OCI-LY1 (cell line): ENCODE results near the gene CACNA2D1.

Source experiments
- H2AFZ ChIP-seq: fragments of 200-600 bp; sonication (generic), shearing (Covaris generic); 2 replicates; pipeline ENCODE4 v1.6.0; 2014; ENCODE audit warnings: antibody characterized with exemption, mild to moderate bottlenecking, low read length
- H3F3A ChIP-seq: fragments of 200-600 bp; sonication (generic), shearing (Covaris generic); 2 replicates; pipeline ENCODE4 v1.6.0; 2014; ENCODE audit warnings: mild to moderate bottlenecking, antibody characterized with exemption, low read length, moderate library complexity; ENCODE audit not compliant: insufficient read depth
- H3K27ac ChIP-seq: fragments of 200-600 bp; sonication (generic); 2 replicates; pipeline ENCODE4 v1.5.1; 2014; ENCODE audit warnings: low read length, mixed run types, mild to moderate bottlenecking, low read depth; ENCODE audit not compliant: poor library complexity, severe bottlenecking
- H3K27me3 ChIP-seq: fragments of 200-600 bp; sonication (generic); 2 replicates; pipeline ENCODE4 v1.6.0; 2014; ENCODE audit warnings: antibody characterized with exemption, mild to moderate bottlenecking, low read length, moderate library complexity; ENCODE audit not compliant: insufficient read depth
- H3K36me3 ChIP-seq: fragments of 200-600 bp; sonication (generic); 2 replicates; pipeline ENCODE4 v1.6.1; 2014; ENCODE audit warnings: mild to moderate bottlenecking, antibody characterized with exemption, low read length, moderate library complexity, mixed read lengths; ENCODE audit not compliant: insufficient read depth
- H3K4me1 ChIP-seq: fragments of 200-600 bp; sonication (generic); 2 replicates; pipeline ENCODE4 v1.5.1; 2014; ENCODE audit warnings: mild to moderate bottlenecking, low read length, moderate library complexity; ENCODE audit not compliant: insufficient read depth, severe bottlenecking
- H3K4me2 ChIP-seq: fragments of 200-600 bp; sonication (generic), shearing (Covaris generic); 2 replicates; pipeline ENCODE4 v1.6.1; 2014; ENCODE audit warnings: low read length
- H3K4me3 ChIP-seq: fragments of 200-600 bp; sonication (generic); 2 replicates; pipeline ENCODE4 v1.5.1; 2014; ENCODE audit warnings: low read length, low read depth, mild to moderate bottlenecking, mixed read lengths; ENCODE audit not compliant: poor library complexity, severe bottlenecking
- H3K79me2 ChIP-seq: fragments of 200-600 bp; shearing (Covaris generic); 2 replicates; pipeline ENCODE4 v1.6.1; 2016; ENCODE audit warnings: mixed run types, low read length, mixed read lengths; ENCODE audit not compliant: insufficient read depth
- H3K9ac ChIP-seq: fragments of 200-600 bp; sonication (generic), shearing (Covaris generic); 2 replicates; pipeline ENCODE4 v1.6.1; 2014; ENCODE audit warnings: mild to moderate bottlenecking, low read length, mixed read lengths
- H3K9me2 ChIP-seq: fragments of 200-600 bp; sonication (generic), shearing (Covaris generic); 2 replicates; pipeline ENCODE4 v1.6.1; 2014; ENCODE audit warnings: low read depth, mild to moderate bottlenecking, low read length, mixed read lengths
- H3K9me3 ChIP-seq: fragments of 200-600 bp; shearing (Covaris generic); 2 replicates; pipeline ENCODE4 v1.6.1; 2014; ENCODE audit warnings: low read length, mixed read lengths
- H4K20me1 ChIP-seq: fragments of 200-600 bp; sonication (generic), shearing (Covaris generic); 2 replicates; pipeline ENCODE4 v1.6.0; 2016; ENCODE audit warnings: mild to moderate bottlenecking, low read length; ENCODE audit not compliant: insufficient read depth
- CTCF ChIP-seq: fragments of 200-600 bp; sonication (generic), shearing (Covaris generic); IDR thresholded peaks from 2 replicates; pipeline ENCODE4 v1.5.1; 2017; ENCODE audit warnings: mild to moderate bottlenecking, antibody characterized with exemption, low read length, moderate library complexity, mixed read lengths
- EZH2 ChIP-seq: fragments of 200-600 bp; sonication (generic), shearing (Covaris generic); IDR thresholded peaks from 2 replicates; pipeline ENCODE4 v1.8.0; 2017; ENCODE audit warnings: borderline replicate concordance, mixed run types, mild to moderate bottlenecking, antibody characterized with exemption, low read length, moderate library complexity, mixed read lengths

The CACNA2D1 gene

GRCh38 chr7:82128546-82128945, 315.0 kb downstream of the CACNA2D1 start:
- peaks cover 7% of the 10 kb centered on the region; the same call in 1 of the 2 replicates for H3K9me3 ChIP-seq
- no peaks in the 10 kb centered on the region for H3K9me2 ChIP-seq
- no peaks in the 10 kb centered on the region for H3K36me3 ChIP-seq
- H3K27me3 ChIP-seq, result no peaks in the 10 kb centered on the region
- H3K79me2 ChIP-seq, result no peaks in the 10 kb centered on the region
- H3K9ac ChIP-seq, result no peak overlapping the region
- no peaks in the 10 kb centered on the region for H4K20me1 ChIP-seq
- H3K27ac ChIP-seq, result no peak overlapping the region
- H2AFZ ChIP-seq, result no peak overlapping the region
- no peaks in the 10 kb centered on the region for H3F3A ChIP-seq
- no peak for TF ChIP-seq EZH2
- no peak for TF ChIP-seq CTCF
- no peaks in the 10 kb centered on the region for H3K4me1 ChIP-seq
- no peak overlapping the region for H3K4me3 ChIP-seq
- no peak overlapping the region for H3K4me2 ChIP-seq

GRCh38 chr7:82126576-82126975, 317.0 kb downstream of the CACNA2D1 start:
- no peaks in the 10 kb centered on the region for H3K9me2 ChIP-seq
- H3K4me3 ChIP-seq, result no peak overlapping the region
- no peaks in the 10 kb centered on the region for H3K4me1 ChIP-seq
- H3K36me3 ChIP-seq, result no peaks in the 10 kb centered on the region
- H2AFZ ChIP-seq, result no peak overlapping the region
- H3K79me2 ChIP-seq, result no peaks in the 10 kb centered on the region
- TF ChIP-seq CTCF, result no peak
- TF ChIP-seq EZH2, result no peak
- no peak overlapping the region for H3K4me2 ChIP-seq
- H3K27ac ChIP-seq, result no peak overlapping the region
- H3F3A ChIP-seq, result no peaks in the 10 kb centered on the region
- H3K9me3 ChIP-seq, result peaks cover 7% of the 10 kb centered on the region; the same call in 1 of the 2 replicates
- no peaks in the 10 kb centered on the region for H3K27me3 ChIP-seq
- H4K20me1 ChIP-seq, result no peaks in the 10 kb centered on the region
- no peak overlapping the region for H3K9ac ChIP-seq

- no peak for TF ChIP-seq EZH2
- no peak for TF ChIP-seq CTCF
- no peaks in the 10 kb centered on the region for H3K79me2 ChIP-seq
- H3K27ac ChIP-seq, result no peak overlapping the region
- H3K27me3 ChIP-seq, result no peaks in the 10 kb centered on the region
- no peaks in the 10 kb centered on the region for H3K4me1 ChIP-seq
- H3K4me2 ChIP-seq, result no peak overlapping the region
- H3K9me2 ChIP-seq, result no peaks in the 10 kb centered on the region
- no peaks in the 10 kb centered on the region for H3K36me3 ChIP-seq
- H2AFZ ChIP-seq, result no peak overlapping the region
- no peaks in the 10 kb centered on the region for H4K20me1 ChIP-seq
- H3F3A ChIP-seq, result no peaks in the 10 kb centered on the region
- H3K4me3 ChIP-seq, result no peak overlapping the region
- H3K9me3 ChIP-seq, result peaks cover 7% of the 10 kb centered on the region; the same call in 1 of the 2 replicates
- no peak overlapping the region for H3K9ac ChIP-seq
These were observed 319.1 kb downstream of the CACNA2D1 start for GRCh38 chr7:82124445-82124844.
